HepG2 (cell line): ENCODE results near the gene ZNF189. TPM values are rescaled to one million over a fixed set of nuclear protein-coding genes. Genes with fewer than 3 reads are reported as not detected.

Source experiments
- ATAC-seq: fragments of 200-7000 bp; cut with Tn5 transposase; 3 replicates; pipeline ENCODE4 v1.9.1; 2020; ENCODE audit warnings: mild to moderate bottlenecking, moderate library complexity
- BruUV-seq: library from RNA; stranded (reverse); fragments of 400-500 nt; replicated peaks from 2 replicates; lab custom pipeline; 2021; lab: Mats Ljungman, UMichigan
- CTCF ChIA-PET: fragments of 300-600 bp; formaldehyde crosslinking; extraction: SDS; loops from one replicate; lab custom pipeline; 2021; ENCODE audit warnings: low total read pairs, inconsistent platforms, low intra/inter-chr PET ratio; lab: Yijun Ruan, JAX
- POLR2A ChIA-PET: fragments of 350-600 bp; sonication (Branson Sonifier 250); formaldehyde crosslinking; loops from one replicate; lab custom pipeline; 2020; ENCODE audit warnings: antibody characterized with exemption, inconsistent platforms; lab: Yijun Ruan, JAX
- DNase-seq: peaks from one replicate; pipeline ENCODE4 v3.0.0-alpha.2; 2015; ENCODE audit warnings: low spot score
- FAIRE-seq: peaks from 3 replicates; lab custom pipeline; 2011; peaks lifted over from hg19 to GRCh38; lab: Jason Lieb, UNC
- H2AFZ ChIP-seq: one replicate; pipeline ENCODE4 v1.6.1; 2011; ENCODE audit warnings: low read length, inconsistent platforms
- H3K27ac ChIP-seq: fragments of 300-600 bp; 3 replicates; pipeline ENCODE4 v1.8.0; 2011; ENCODE audit warnings: mixed run types, mild to moderate bottlenecking, mixed read lengths, low read length, inconsistent platforms; ENCODE audit not compliant: insufficient read depth; ENCODE audit errors: extremely low read length
- H3K27me3 ChIP-seq, 2 experiments: fragments of 200-600 bp in 1 of 2; 2 replicates in 1 of 2; 3 replicates in 1 of 2; pipeline versions ENCODE4 v1.6.0 to v1.8.0; 2011; ENCODE audit warnings: low read length in 2 of 2, mild to moderate bottlenecking in 2 of 2, moderate library complexity in 2 of 2, inconsistent platforms in 1 of 2; ENCODE audit not compliant: insufficient read depth in 2 of 2, control insufficient read depth in 1 of 2
- H3K36me3 ChIP-seq, 2 experiments: fragments of 200-600 bp in 1 of 2; replicated peaks in 1 of 2; 2 replicates in 1 of 2; 3 replicates in 1 of 2; pipeline versions ENCODE4 v1.5.1 to v1.8.0; 2011; ENCODE audit warnings: low read length in 2 of 2, inconsistent platforms in 1 of 2; ENCODE audit not compliant: insufficient read depth in 2 of 2, control insufficient read depth in 1 of 2
- H3K4me1 ChIP-seq: 2 replicates; pipeline ENCODE4 v1.5.1; 2012; ENCODE audit warnings: low read length, inconsistent platforms; ENCODE audit not compliant: insufficient read depth
- H3K4me2 ChIP-seq: 2 replicates; pipeline ENCODE4 v1.6.0; 2011; ENCODE audit warnings: low read depth, low read length, inconsistent platforms
- H3K4me3 ChIP-seq, 3 experiments: fragments of 200-600 bp in 1 of 3; sonication (generic), shearing (Covaris generic) in 1 of 3; replicated peaks in 1 of 3; 2 replicates each; pipeline ENCODE4 v1.5.1; 2011 to 2016; ENCODE audit warnings: low read length in 3 of 3, inconsistent platforms in 2 of 3, low read depth in 2 of 3, mild to moderate bottlenecking in 2 of 3, control low read depth in 1 of 3, mixed read lengths in 1 of 3; ENCODE audit not compliant: insufficient read depth in 1 of 3
- H3K79me2 ChIP-seq: one replicate; pipeline ENCODE4 v1.6.1; 2011; ENCODE audit warnings: low read length, inconsistent platforms; ENCODE audit not compliant: insufficient read depth
- H3K9ac ChIP-seq: 2 replicates; pipeline ENCODE4 v1.6.0; 2011; ENCODE audit warnings: mild to moderate bottlenecking, low read depth, low read length, inconsistent platforms; ENCODE audit not compliant: insufficient read depth
- H3K9me3 ChIP-seq: 2 replicates; pipeline ENCODE4 v1.5.1; 2012; ENCODE audit warnings: mild to moderate bottlenecking, low read length
- H4K20me1 ChIP-seq: 2 replicates; pipeline ENCODE4 v1.6.0; 2011; ENCODE audit warnings: inconsistent platforms, mild to moderate bottlenecking, low read length, moderate library complexity; ENCODE audit not compliant: insufficient read depth
- BRF2 ChIP-seq: sonication (generic); formaldehyde crosslinking; IDR thresholded peaks from 2 replicates; pipeline ENCODE4 v1.8.1; 2022; ENCODE audit warnings: mild to moderate bottlenecking, missing genetic modification reagents
- FOXO4 ChIP-seq: sonication (generic); formaldehyde crosslinking; conservative IDR thresholded peaks from 2 replicates; pipeline ENCODE4 v1.8.1; 2023; ENCODE audit warnings: missing genetic modification reagents
- TEAD2 ChIP-seq: sonication (generic); formaldehyde crosslinking; IDR thresholded peaks from 2 replicates; pipeline ENCODE4 v1.9.0; 2021; ENCODE audit warnings: missing genetic modification reagents
- WGBS: methylation state at CpG from one replicate; pipeline ENCODE4 v1.1.6; 2017; ENCODE audit warnings: low lambda C conversion rate; 5-methylcytosine and 5-hydroxymethylcytosine counted together
- in situ Hi-C: cut with HindIII; loops from 2 replicates; pipeline ENCODE4 v1.10.0; 2017; ENCODE audit warnings: low pct_unique_long_range_greater_than_20kb; ENCODE audit not compliant: extremely low pct_ligation_motif_present
- intact Hi-C: fragments of 100-400 bp; cut with micrococcal nuclease; formaldehyde crosslinking; loops from one replicate; pipeline ENCODE4 v1.10.0; 2022; ENCODE audit not compliant: unreplicated experiment
- polyA plus RNA-seq, 8 experiments: library from polyadenylated mRNA; depleted of rRNA in 3 of 8; stranded (reverse) in 7 of 8; unstranded in 1 of 8; fragments of >200 nt; fragmentation: Illumina TruSeq in 4 of 8; extraction: Trizol in 4 of 8; gene quantifications; 2 replicates each; pipeline versions ENCODE4 v1.2.1 to v1.2.3, GENCODE V29; 2011 to 2016; ENCODE audit warnings: low read depth in 4 of 8, missing spikeins in 1 of 8, mixed read lengths in 1 of 8; ENCODE audit not compliant: insufficient read depth in 1 of 8
- total RNA-seq, 5 experiments: library from RNA; depleted of rRNA; stranded (reverse); fragments of >200 nt; fragmentation: Illumina TruSeq; extraction: Trizol; gene quantifications; 2 replicates each; pipeline ENCODE4 v1.2.3, GENCODE V29; 2016; ENCODE audit warnings: low read depth in 1 of 5

ZNF189 gene
- total and polyA plus RNA-seq, 2 of the 13 experiments (the other 11 are each of a cell fraction or from before 2014, with no cell fraction given) = 8.4 to 50.0 TPM

- BruUV-seq = no TSS peak
- peaks cover 53% of the 10 kb centered on the region for H3K4me1 ChIP-seq
- no peaks in the 10 kb centered on the region for H3K36me3 ChIP-seq
- ChIA-PET CTCF (interaction anchor here (2.8 kb wide), 1 partner anchor 144 kb away, joined by 12 read pairs; no protein-coding TSS in a partner anchor), POLR2A (interaction anchor here (1.3 kb wide), 1 partner anchor 10 kb away, joined by 3 read pairs; no protein-coding TSS in a partner anchor)
- in situ Hi-C loops = loop anchor here (5.0 kb wide), 3 partner anchors 58 to 178 kb away; partner anchors contain the start of genes MRPL50, RNF20 and ZNF189
- no peak overlapping the region for H2AFZ ChIP-seq
- ATAC-seq = no peak
- TF ChIP-seq FOXO4 = 0 out of 2 replicates have a peak, but pooled peaks have one; percentile 74
- no peak for TF ChIP-seq TEAD2 (CRISPR knock-in tag)
- TF ChIP-seq BRF2 (CRISPR knock-in tag) = no peak
- no peaks in the 10 kb centered on the region for H4K20me1 ChIP-seq
- H3K4me2 ChIP-seq = no peak overlapping the region
- H3K9ac ChIP-seq = no peak overlapping the region
- intact Hi-C loops = loop anchor here (5.0 kb wide), 2 partner anchors 338 to 743 kb away; no protein-coding TSS in a partner anchor
- no peaks in the 10 kb centered on the region for H3K79me2 ChIP-seq
- no peak overlapping the region for H3K4me3 ChIP-seq
- peaks cover 30% of the 10 kb centered on the region for H3K9me3 ChIP-seq
- H3K27me3 ChIP-seq = no peaks in the 10 kb centered on the region
- no peak for DNase-seq
- no peak overlapping the region for H3K27ac ChIP-seq
- no peak for FAIRE-seq
- 100% methylated on average over 2 of the region's 2 CpGs for whole genome bisulfite sequencing
Observed at GRCh38 chr9:101455656-101456240, 57.1 kb downstream of the ZNF189 start.
